H1 (cell line): Measurements from ENCODE around the gene CCDC121. TPM values are rescaled to one million over a fixed set of nuclear protein-coding genes. Genes with fewer than 3 reads are reported as not detected.

Source experiments
- CTCF ChIA-PET: fragments of 300-600 bp; sonication (Branson Sonifier 250); formaldehyde crosslinking; loops from one replicate; lab custom pipeline; 2021; ENCODE audit not compliant: partially characterized antibody; lab: Charles Lee
- POLR2A ChIA-PET: fragments of 300-600 bp; sonication (Branson Sonifier 250); formaldehyde crosslinking; loops from one replicate; lab custom pipeline; 2021; ENCODE audit warnings: inconsistent platforms; ENCODE audit not compliant: partially characterized antibody; lab: Charles Lee
- DNase-seq, 2 experiments: peaks; one replicate each; pipeline versions ENCODE4 v3.0.0 to v3.0.0-alpha.2; 2010 to 2022; ENCODE audit warnings: low spot score in 2 of 2, low read depth in 1 of 2, mixed read lengths in 1 of 2
- FAIRE-seq: peaks from 2 replicates; lab custom pipeline; 2011; peaks lifted over from hg19 to GRCh38; lab: Jason Lieb, UNC
- H2AFZ ChIP-seq: 2 replicates; pipeline ENCODE4 v1.8.1; 2012; ENCODE audit warnings: low read length, inconsistent platforms
- H2AK5ac ChIP-seq: 2 replicates; pipeline ENCODE4 v1.6.1; 2013; ENCODE audit warnings: low read depth, low read length
- H2BK120ac ChIP-seq: replicated peaks from 2 replicates; pipeline ENCODE3; 2013; ENCODE audit warnings: low read depth, low read length, inconsistent platforms
- H2BK12ac ChIP-seq: 2 replicates; pipeline ENCODE4 v1.6.1; 2013; ENCODE audit warnings: low read depth, low read length
- H2BK15ac ChIP-seq: 2 replicates; pipeline ENCODE4 v1.6.1; 2013; ENCODE audit warnings: low read length
- H2BK20ac ChIP-seq: 2 replicates; pipeline ENCODE4 v1.6.1; 2013; ENCODE audit warnings: low read length
- H2BK5ac ChIP-seq: 2 replicates; pipeline ENCODE4 v1.6.1; 2013; ENCODE audit warnings: low read depth, low read length
- H3K14ac ChIP-seq: 2 replicates; pipeline ENCODE4 v1.6.1; 2013; ENCODE audit warnings: inconsistent platforms; ENCODE audit not compliant: insufficient read length
- H3K18ac ChIP-seq: 2 replicates; pipeline ENCODE4 v1.6.1; 2013; ENCODE audit warnings: low read length; ENCODE audit errors: extremely low read depth
- H3K23ac ChIP-seq: 2 replicates; pipeline ENCODE4 v1.6.1; 2013; ENCODE audit warnings: inconsistent platforms; ENCODE audit not compliant: insufficient read length
- H3K23me2 ChIP-seq: 2 replicates; pipeline ENCODE4 v1.6.1; 2013; ENCODE audit warnings: low read depth, low read length
- H3K27ac ChIP-seq: 2 replicates; pipeline ENCODE4 v1.6.1; 2011; ENCODE audit warnings: low read depth, low read length, inconsistent platforms
- H3K27me3 ChIP-seq, 4 experiments: replicated peaks in 1 of 4; 1 replicate in 1 of 4; 2 replicates in 3 of 4; pipeline versions ENCODE4 v1.6.1 to v1.8.1; 2011 to 2013; ENCODE audit warnings: low read length in 3 of 4, mild to moderate bottlenecking in 3 of 4, inconsistent platforms in 2 of 4, mixed read lengths in 2 of 4, moderate library complexity in 1 of 4; ENCODE audit not compliant: control insufficient read depth in 3 of 4, insufficient read depth in 3 of 4; ENCODE audit errors: extremely low read depth in 1 of 4
- H3K36me3 ChIP-seq, 4 experiments: 2 replicates each; pipeline versions ENCODE4 v1.6.1 to v1.8.1; 2011 to 2013; ENCODE audit warnings: mild to moderate bottlenecking in 4 of 4, low read length in 3 of 4, moderate library complexity in 2 of 4, control low read depth in 1 of 4, inconsistent platforms in 1 of 4; ENCODE audit not compliant: insufficient read depth in 4 of 4, control insufficient read depth in 2 of 4
- H3K4ac ChIP-seq: replicated peaks from 2 replicates; pipeline ENCODE3; 2013; ENCODE audit warnings: low read length, low read depth, mixed read lengths, inconsistent platforms; ENCODE audit not compliant: insufficient read length
- H3K4me1 ChIP-seq, 4 experiments: replicated peaks in 1 of 4; 1 replicate in 1 of 4; 2 replicates in 3 of 4; pipeline versions ENCODE4 v1.6.1 to v1.8.1; 2011 to 2013; ENCODE audit warnings: low read length in 3 of 4, inconsistent platforms in 2 of 4, mixed read lengths in 1 of 4; ENCODE audit not compliant: insufficient read depth in 4 of 4, control insufficient read depth in 3 of 4
- H3K4me2 ChIP-seq, 2 experiments: 2 replicates each; pipeline versions ENCODE4 v1.6.1 to v1.8.1; 2011 to 2013; ENCODE audit warnings: low read depth in 2 of 2, low read length in 2 of 2, control low read depth in 1 of 2, inconsistent platforms in 1 of 2, mild to moderate bottlenecking in 1 of 2; ENCODE audit not compliant: insufficient read depth in 1 of 2
- H3K4me3 ChIP-seq, 4 experiments: fragments of 200-600, 300-600 bp in 1 of 4; sonication (generic), shearing (Covaris generic), sonication (Bioruptor Twin) in 1 of 4; 2 replicates each; pipeline versions ENCODE4 v1.5.1 to v1.8.1; 2011 to 2016; ENCODE audit warnings: low read length in 4 of 4, low read depth in 3 of 4, control low read depth in 2 of 4, inconsistent platforms in 2 of 4, mild to moderate bottlenecking in 2 of 4, mixed read lengths in 1 of 4, moderate library complexity in 1 of 4; ENCODE audit not compliant: insufficient read depth in 2 of 4; ENCODE audit errors: extremely low read depth in 1 of 4
- H3K56ac ChIP-seq: replicated peaks from 2 replicates; pipeline ENCODE3; 2013; ENCODE audit warnings: low read depth, mild to moderate bottlenecking, mixed read lengths, low read length, inconsistent platforms; ENCODE audit not compliant: insufficient read length
- H3K79me1 ChIP-seq: 2 replicates; pipeline ENCODE4 v1.6.1; 2013; ENCODE audit warnings: low read depth, low read length, control low read depth
- H3K79me2 ChIP-seq, 2 experiments: 2 replicates each; pipeline versions ENCODE4 v1.6.1 to v1.8.1; 2012 to 2013; ENCODE audit warnings: low read length in 2 of 2, mild to moderate bottlenecking in 2 of 2, inconsistent platforms in 1 of 2; ENCODE audit not compliant: insufficient read depth in 2 of 2, control insufficient read depth in 1 of 2
- H3K9ac ChIP-seq, 4 experiments: replicated peaks in 1 of 4; 1 replicate in 1 of 4; 2 replicates in 3 of 4; pipeline versions ENCODE4 v1.6.1 to v1.8.1; 2011 to 2013; ENCODE audit warnings: low read depth in 3 of 4, low read length in 3 of 4, control low read depth in 2 of 4, mild to moderate bottlenecking in 2 of 4, moderate library complexity in 2 of 4, inconsistent platforms in 1 of 4; ENCODE audit errors: extremely low read depth in 1 of 4
- H3K9me3 ChIP-seq, 2 experiments: 2 replicates each; pipeline versions ENCODE4 v1.6.1 to v1.8.1; 2012 to 2013; ENCODE audit warnings: mild to moderate bottlenecking in 2 of 2, moderate library complexity in 2 of 2, control low read depth in 1 of 2, inconsistent platforms in 1 of 2, low read depth in 1 of 2, low read length in 1 of 2, mixed read lengths in 1 of 2; ENCODE audit not compliant: insufficient read depth in 2 of 2
- H4K20me1 ChIP-seq, 2 experiments: replicated peaks in 1 of 2; 2 replicates each; pipeline versions ENCODE3 to v1.8.1; 2011 to 2013; ENCODE audit warnings: inconsistent platforms in 2 of 2, low read length in 2 of 2, mild to moderate bottlenecking in 1 of 2; ENCODE audit not compliant: insufficient read depth in 2 of 2, control insufficient read depth in 1 of 2
- H4K5ac ChIP-seq: 2 replicates; pipeline ENCODE4 v1.6.1; 2013; ENCODE audit warnings: low read length, low read depth, mixed read lengths, inconsistent platforms; ENCODE audit not compliant: insufficient read length
- H4K8ac ChIP-seq: 2 replicates; pipeline ENCODE4 v1.8.0; 2013; ENCODE audit warnings: mild to moderate bottlenecking, moderate library complexity, low read length, inconsistent platforms; ENCODE audit not compliant: insufficient read depth; ENCODE audit errors: extremely low read depth
- H4K91ac ChIP-seq: replicated peaks from 2 replicates; pipeline ENCODE3; 2013; ENCODE audit warnings: low read length, mixed read lengths, inconsistent platforms; ENCODE audit not compliant: insufficient read length
- BCL11A ChIP-seq, 2 experiments: IDR thresholded peaks; one replicate each; pipeline ENCODE4 v1.6.1; 2011; ENCODE audit warnings: low read depth in 2 of 2, low read length in 2 of 2, mild to moderate bottlenecking in 2 of 2
- CEBPB ChIP-seq: IDR thresholded peaks from 2 replicates; pipeline ENCODE4 v1.6.1; 2012; ENCODE audit warnings: low read depth, low read length
- CTBP2 ChIP-seq: IDR thresholded peaks from 2 replicates; pipeline ENCODE4 v1.7.0; 2011; ENCODE audit warnings: borderline replicate concordance, mild to moderate bottlenecking, moderate library complexity, mixed read lengths, low read length; ENCODE audit not compliant: insufficient read depth, insufficient read length
- EZH2 ChIP-seq: fragments of 200-600 bp; sonication (generic); IDR thresholded peaks from 2 replicates; pipeline ENCODE4 v1.7.1; 2012; ENCODE audit warnings: low read depth, mild to moderate bottlenecking, moderate library complexity, low read length, inconsistent platforms; ENCODE audit not compliant: severe bottlenecking
- HDAC2 ChIP-seq, 2 experiments: fragments of 300-600 bp in 1 of 2; sonication (generic) in 1 of 2; IDR thresholded peaks; 2 replicates each; pipeline ENCODE4 v1.6.1; 2011 to 2012; ENCODE audit warnings: low read depth in 2 of 2, low read length in 2 of 2, mild to moderate bottlenecking in 2 of 2, moderate library complexity in 2 of 2, borderline replicate concordance in 1 of 2, inconsistent platforms in 1 of 2
- MAFK ChIP-seq: IDR thresholded peaks from 2 replicates; pipeline ENCODE4 v1.6.1; 2012; ENCODE audit warnings: low read depth, mild to moderate bottlenecking, improper control_type of control experiment, low read length
- NANOG ChIP-seq: IDR thresholded peaks from 2 replicates; pipeline ENCODE4 v1.6.1; 2011; ENCODE audit warnings: low read length, low read depth, mild to moderate bottlenecking, inconsistent platforms; ENCODE audit not compliant: insufficient read depth, poor library complexity, severe bottlenecking
- NRF1 ChIP-seq: IDR thresholded peaks from 2 replicates; pipeline ENCODE4 v1.6.1; 2011; ENCODE audit warnings: mild to moderate bottlenecking, low read depth, low read length, improper control_type of control experiment
- PHF8 ChIP-seq: fragments of 200-600 bp; sonication (generic); conservative IDR thresholded peaks from 2 replicates; pipeline ENCODE4 v1.7.1; 2012; ENCODE audit warnings: low read depth, mild to moderate bottlenecking, inconsistent platforms, low read length, moderate library complexity
- SIN3A ChIP-seq, 2 experiments: IDR thresholded peaks in 1 of 2; conservative IDR thresholded peaks in 1 of 2; 2 replicates each; pipeline ENCODE4 v1.6.1; 2011 to 2012; ENCODE audit warnings: low read length in 2 of 2, improper control_type of control experiment in 1 of 2, low read depth in 1 of 2, mild to moderate bottlenecking in 1 of 2
- SUZ12 ChIP-seq: fragments of 200-600 bp; sonication (generic); IDR thresholded peaks from 2 replicates; pipeline ENCODE4 v1.6.1; 2012; ENCODE audit warnings: mild to moderate bottlenecking, inconsistent platforms, low read length, moderate library complexity, mixed read lengths
- TBP ChIP-seq: IDR thresholded peaks from 2 replicates; pipeline ENCODE4 v1.6.1; 2011; ENCODE audit warnings: low read depth, low read length, improper control_type of control experiment
- polyA plus RNA-seq, 7 experiments: library from polyadenylated mRNA; depleted of rRNA in 3 of 7; stranded (reverse) in 5 of 7; unstranded in 2 of 7; fragments of >200 nt in 5 of 7; fragments of 200-250 nt in 2 of 7; gene quantifications; 1 replicate in 5 of 7; 2 replicates in 1 of 7; 4 replicates in 1 of 7; pipeline versions ENCODE4 v1.2.1 to v1.2.3, GENCODE V29; 2011 to 2013; ENCODE audit warnings: missing spikeins in 2 of 7, mixed read lengths in 2 of 7
- total RNA-seq: library from RNA; stranded (reverse); fragmentation: NEBNext Ultra II Directional; extraction: Animal tissue kit (Norgen Biotek cat#: 25700); gene quantifications from 2 replicates; pipeline ENCODE4 v1.2.1, GENCODE V29; 2021

The CCDC121 gene
- total and polyA plus RNA-seq, 2 of the 8 experiments (the other 6 are each of a cell fraction or from before 2014, with no cell fraction given): 0.68 to 1.5 TPM

DNA sequence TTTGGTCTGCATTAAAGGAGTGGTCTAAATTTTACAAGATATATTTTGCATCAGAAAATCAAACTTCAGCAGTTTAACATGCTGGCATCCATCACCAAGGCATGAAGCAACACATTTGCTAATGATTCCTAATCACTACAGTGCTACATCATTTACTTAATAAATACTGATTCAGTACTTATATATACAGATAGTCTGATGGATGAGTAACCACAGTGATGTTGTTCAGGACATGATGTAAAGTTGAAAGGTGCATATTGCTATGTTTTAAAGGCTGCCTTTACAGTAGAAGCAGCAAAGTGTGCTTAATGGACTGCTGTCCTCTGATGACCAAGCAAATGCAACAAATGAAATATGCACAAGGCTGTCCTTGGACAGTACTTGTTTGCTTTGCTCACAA is 23.5 kb upstream of the CCDC121 start:
- ChIA-PET POLR2A (interaction anchor here (1.2 to 1.7 kb wide), 3 partner anchors 14 to 198 kb away, joined by 3 to 6 read pairs (median 3); no protein-coding TSS in a partner anchor), CTCF (interaction anchor here (1.3 kb wide), 1 partner anchor 30 kb away, joined by 4 read pairs; no protein-coding TSS in a partner anchor)
- no peak overlapping the region for H2BK5ac ChIP-seq
- no peaks in the 10 kb centered on the region for H4K20me1 ChIP-seq
- no peak overlapping the region for H4K8ac ChIP-seq
- no peak overlapping the region for H3K14ac ChIP-seq
- no peak overlapping the region for H3K56ac ChIP-seq
- no peaks in the 10 kb centered on the region for H3K79me2 ChIP-seq
- no peak overlapping the region for H2BK15ac ChIP-seq
- no peak overlapping the region for H3K4me3 ChIP-seq
- no peak overlapping the region for H3K23ac ChIP-seq
- H2BK120ac ChIP-seq: no peak overlapping the region
- no peak overlapping the region for H3K9ac ChIP-seq
- no peaks in the 10 kb centered on the region for H3K4me1 ChIP-seq
- H3K23me2 ChIP-seq: no peaks in the 10 kb centered on the region
- no peak overlapping the region for H4K91ac ChIP-seq
- H2BK20ac ChIP-seq: no peak overlapping the region
- DNase-seq (no peak), FAIRE-seq (no peak)
- H4K5ac ChIP-seq: no peak overlapping the region
- no peak overlapping the region for H2BK12ac ChIP-seq
- peaks cover 16 to 77% (median 52%) of the 10 kb centered on the region in 4 experiments for H3K36me3 ChIP-seq
- no peak overlapping the region for H3K4ac ChIP-seq
- H3K4me2 ChIP-seq: no peak overlapping the region
- no peaks in the 10 kb centered on the region for H3K9me3 ChIP-seq
- H3K18ac ChIP-seq: no peak overlapping the region
- no peaks in the 10 kb centered on the region for H3K79me1 ChIP-seq
- no peak overlapping the region for H3K27ac ChIP-seq
- no peaks in the 10 kb centered on the region for H3K27me3 ChIP-seq
- H2AFZ ChIP-seq: no peak overlapping the region
- no peak overlapping the region for H2AK5ac ChIP-seq
- no peak for TF ChIP-seq NRF1
- no peak for TF ChIP-seq EZH2
- no peak for TF ChIP-seq NANOG
- no peak for TF ChIP-seq CTBP2
- no peak for TF ChIP-seq PHF8
- no peak for TF ChIP-seq SUZ12
- no peak for TF ChIP-seq BCL11A (IDR thresholded peaks at IDR 0.05; ENCODE audit: low read depth in 2 of 2, low read length in 2 of 2)
- TF ChIP-seq HDAC2 (IDR thresholded peaks at IDR 0.05; ENCODE audit: borderline replicate concordance in 1 of 2, low read depth in 2 of 2, low read length in 2 of 2): no peak
- TF ChIP-seq SIN3A (conservative IDR thresholded peaks at IDR 0.05 in 1 of 2, IDR thresholded peaks at IDR 0.05 in 1 of 2; ENCODE audit: low read depth in 1 of 2, low read length in 2 of 2): no peak
- no peak for TF ChIP-seq CEBPB
- no peak for TF ChIP-seq MAFK
- no peak for TF ChIP-seq TBP
